Measurements from ENCODE around the gene HSF5.

HSF5 gene

GRCh38 chr17:58487589-58488427 is at the start of gene HSF5:
TSS of gene HSF5 (minus strand) at chr17:58488408. CDS start at chr17:58488274, 134 bp downstream.
- no peak for DNase-seq (ENCODE audit: low spot score)

GRCh38 chr17:58537266-58537665 is 49.1 kb upstream of the HSF5 start:
- no peak for DNase-seq (ENCODE audit: low spot score)

GRCh38 chr17:58536542-58536941 is 48.3 kb upstream of the HSF5 start:
- no peak for DNase-seq (ENCODE audit: low spot score)

DNA sequence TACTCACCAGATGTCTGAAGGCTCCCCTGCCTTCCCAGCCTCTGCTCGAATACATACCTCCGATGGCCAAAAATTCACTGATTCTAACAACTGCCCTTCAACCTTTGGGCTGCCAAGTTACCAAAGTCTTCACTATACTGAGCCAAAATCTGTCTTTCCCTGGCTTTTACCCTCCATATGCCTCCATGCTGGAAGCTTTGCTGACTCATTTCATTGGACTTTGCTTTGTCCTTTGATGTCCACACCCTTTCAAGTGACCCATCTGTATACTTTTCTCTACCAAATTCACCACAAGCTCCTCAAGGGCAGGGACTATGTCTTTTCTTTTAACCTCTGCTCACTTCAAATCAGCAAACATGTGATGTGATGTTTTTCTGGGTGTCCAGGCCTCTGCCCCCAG is 47.2 kb upstream of the HSF5 start:
- DNase-seq (ENCODE audit: low spot score): no peak

DNA sequence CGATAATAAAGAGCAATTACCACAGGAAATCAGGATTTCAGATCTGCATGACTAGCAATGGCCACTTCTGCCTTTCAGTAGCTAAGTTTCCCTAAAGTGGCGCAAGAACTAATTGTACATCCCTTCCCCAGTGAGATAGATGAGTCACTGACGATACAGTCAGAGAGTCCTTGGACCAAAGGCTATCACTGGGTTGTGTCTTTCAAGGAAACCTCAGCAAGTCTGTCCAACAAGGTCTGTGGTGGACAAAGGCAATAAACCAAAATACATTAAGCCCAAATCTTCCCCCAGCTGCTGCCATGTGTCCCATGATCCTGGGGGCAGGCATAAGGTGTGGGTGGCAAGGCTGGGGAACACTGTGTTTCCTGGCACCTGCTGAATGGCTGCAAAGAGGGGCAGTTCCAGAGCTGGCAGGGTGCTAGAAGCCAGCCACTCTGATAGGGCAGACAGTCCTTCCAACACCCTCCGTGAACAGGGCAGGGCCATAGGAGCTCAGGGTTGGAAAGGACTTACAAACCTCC is 46.8 kb upstream of the HSF5 start:
- DNase-seq (ENCODE audit: low spot score): no peak

DNA sequence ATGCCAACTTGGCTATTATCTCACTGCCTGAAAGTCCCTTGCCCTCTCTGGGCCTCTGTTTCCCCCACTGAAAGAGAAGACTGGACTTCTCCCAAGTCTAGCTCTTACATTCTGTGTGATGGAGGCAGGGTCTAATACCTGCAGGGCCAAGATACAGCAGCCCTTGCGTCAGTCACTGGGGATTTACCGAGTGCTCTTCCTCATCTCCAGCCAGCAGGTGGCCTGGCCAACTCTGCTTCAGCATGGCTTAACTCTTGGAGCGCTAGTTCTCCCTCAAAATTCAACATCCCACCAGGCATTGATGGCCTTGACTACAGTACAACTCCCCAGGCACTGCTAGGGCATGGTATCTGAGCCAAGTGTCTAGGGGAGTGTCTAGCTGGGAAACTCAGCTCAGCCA is 46.1 kb upstream of the HSF5 start:
- DNase-seq (ENCODE audit: low spot score): peak; percentile 49

- DNase-seq (ENCODE audit: low spot score): no peak
Observed at GRCh38 chr17:58533616-58534188, 45.5 kb upstream of the HSF5 start.

- DNase-seq (ENCODE audit: low spot score): no peak
Observed at GRCh38 chr17:58532555-58532951, 44.3 kb upstream of the HSF5 start.

- peak; percentile 77 for DNase-seq (ENCODE audit: low spot score)
Observed at GRCh38 chr17:58531661-58532554, 43.7 kb upstream of the HSF5 start.

DNA sequence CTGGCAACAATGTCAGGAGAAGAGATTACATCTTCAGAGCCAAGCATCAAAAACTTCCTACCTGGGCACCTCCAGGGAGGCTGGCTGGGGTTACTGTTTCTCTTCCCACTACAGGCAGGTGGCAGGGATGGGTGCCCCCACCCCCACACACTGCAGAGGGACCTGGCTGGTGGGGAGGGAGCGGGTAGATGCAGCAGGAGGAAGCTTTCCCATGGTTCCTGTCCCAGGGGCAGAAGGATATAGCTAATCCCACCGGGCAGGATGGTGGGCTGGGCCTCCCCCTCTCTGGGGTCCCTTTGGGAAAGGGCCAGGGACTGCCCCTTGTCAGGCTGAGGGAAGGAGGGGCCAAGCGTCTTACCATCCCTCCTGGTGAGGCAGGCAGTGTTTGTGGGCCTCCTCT is 42.9 kb upstream of the HSF5 start:
- no peak for DNase-seq (ENCODE audit: low spot score)

DNA sequence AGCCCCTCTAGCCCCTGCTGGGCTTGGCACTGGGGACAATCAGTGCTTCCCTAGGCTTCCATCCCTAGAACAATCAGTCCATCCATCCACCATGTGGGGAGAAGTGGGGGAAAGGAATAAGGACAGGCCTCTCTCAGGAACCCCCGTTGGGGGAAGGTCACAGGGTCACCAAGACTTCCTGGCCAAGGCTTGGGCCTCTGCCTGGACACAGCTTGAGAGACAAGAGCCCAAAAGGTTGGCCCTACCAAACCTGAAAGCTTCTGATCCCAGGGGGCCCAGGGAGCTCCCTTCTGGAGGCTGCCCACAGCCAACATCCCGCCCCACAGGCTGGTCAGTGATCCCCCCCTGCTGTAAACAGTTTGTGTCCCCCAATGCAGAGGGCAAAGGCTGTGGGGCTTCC is 42.4 kb upstream of the HSF5 start:
- no peak for DNase-seq (ENCODE audit: low spot score)

- no peak for DNase-seq (ENCODE audit: low spot score)
Observed at GRCh38 chr17:58529275-58529674, 41.1 kb upstream of the HSF5 start.

DNA sequence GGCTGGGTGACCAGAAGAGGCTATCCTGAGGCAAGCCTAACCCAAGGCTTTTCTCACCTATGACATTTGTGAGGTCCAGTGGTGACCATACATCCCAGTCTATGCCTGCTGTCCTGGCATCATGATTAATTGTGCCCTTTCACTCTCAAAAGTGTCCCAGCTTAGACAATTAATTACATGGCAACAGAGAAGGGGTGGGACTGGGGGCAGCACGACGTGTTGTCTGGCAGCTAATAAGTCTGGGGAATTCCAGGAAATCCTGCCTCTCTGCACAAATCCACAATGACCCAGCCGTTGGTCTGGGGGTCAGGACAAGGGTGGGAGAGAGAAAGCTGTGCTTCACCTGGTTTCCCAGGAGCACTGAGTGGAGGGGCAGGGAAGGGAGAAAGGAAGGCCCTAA is 40.2 kb upstream of the HSF5 start:
- no peak for DNase-seq (ENCODE audit: low spot score)

DNA sequence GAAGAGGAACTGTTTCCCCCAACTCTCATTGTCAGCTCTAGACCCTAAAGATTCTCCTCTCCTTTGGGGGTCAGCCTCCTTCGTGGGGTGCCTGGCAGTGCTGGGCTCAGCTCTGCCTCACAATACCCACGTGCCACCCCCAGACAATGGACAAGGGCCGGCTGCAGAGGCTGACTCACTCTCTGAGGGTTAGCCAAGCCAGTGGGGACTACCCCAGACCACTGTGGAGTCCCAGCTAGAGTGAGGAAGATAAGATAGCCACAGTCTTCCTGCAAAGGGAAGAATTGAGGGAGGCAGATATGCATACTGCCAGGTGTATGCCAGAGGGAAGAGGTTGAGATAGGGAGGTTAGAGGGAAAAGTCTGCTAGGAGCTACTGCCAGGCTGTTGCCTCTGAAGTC is 39.7 kb upstream of the HSF5 start:
- DNase-seq (ENCODE audit: low spot score): no peak

GRCh38 chr17:58527306-58527705 is 39.1 kb upstream of the HSF5 start:
- DNase-seq (ENCODE audit: low spot score): no peak

- DNase-seq (ENCODE audit: low spot score): no peak
Observed at GRCh38 chr17:58525239-58525638, 37.0 kb upstream of the HSF5 start.

DNA sequence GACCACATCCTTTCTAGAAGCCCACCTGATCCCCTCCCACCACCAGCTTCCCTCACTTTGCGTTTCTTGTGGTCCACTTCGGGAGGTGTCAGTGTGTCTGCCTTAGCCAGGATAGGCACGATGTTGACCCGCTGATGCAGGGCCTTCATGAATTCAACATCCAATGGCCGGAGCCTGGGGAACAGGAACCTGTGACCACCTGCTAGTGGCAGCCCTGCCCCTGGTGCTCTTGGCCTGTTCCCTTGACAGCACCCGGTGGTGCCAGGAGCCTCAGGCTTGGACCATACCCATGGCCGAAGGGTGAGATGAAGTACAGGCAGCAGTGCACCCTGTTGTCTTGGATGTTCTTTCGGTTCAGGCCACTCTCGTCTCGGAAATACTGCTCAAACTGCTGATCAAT is 33.5 kb upstream of the HSF5 start:
- DNase-seq (ENCODE audit: low spot score): no peak

- peak; percentile 78 for DNase-seq (ENCODE audit: low spot score)
Observed at GRCh38 chr17:58520843-58521430, 32.7 kb upstream of the HSF5 start.

DNA sequence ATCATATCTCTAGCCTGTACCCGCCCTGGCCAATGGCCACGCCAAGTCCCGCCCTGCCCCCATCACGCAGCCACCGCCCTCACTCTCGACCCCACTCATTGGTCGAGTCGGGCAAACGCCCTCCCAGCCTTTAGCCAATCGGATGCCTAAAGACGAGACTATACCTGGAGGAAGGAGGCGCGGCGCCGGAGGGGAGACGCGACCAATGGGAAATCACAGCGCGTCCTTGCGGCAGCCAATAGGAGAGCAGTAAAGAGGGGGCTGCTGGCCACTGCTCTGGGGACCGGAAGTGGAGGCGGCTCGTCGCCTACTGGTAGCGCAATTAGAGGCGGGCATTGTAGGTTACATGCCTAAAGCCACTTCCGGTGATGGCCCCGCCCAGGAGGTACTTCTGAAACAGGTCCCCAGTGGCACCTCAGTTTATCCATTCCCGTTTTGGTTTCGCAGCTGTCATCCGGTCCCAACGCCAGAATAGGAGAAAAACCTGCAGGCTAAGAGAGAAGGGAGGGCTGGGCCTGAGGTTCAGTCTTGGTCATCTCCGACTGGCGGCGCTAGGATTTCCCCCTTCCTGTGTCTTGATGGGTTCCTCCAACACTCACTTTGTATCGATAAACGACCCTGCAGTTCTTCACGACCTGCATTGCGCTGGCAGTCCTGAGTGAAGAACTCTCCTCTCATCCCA is 29.9 kb upstream of the HSF5 start:
- peak; percentile 97 for DNase-seq (ENCODE audit: low spot score)

DNA sequence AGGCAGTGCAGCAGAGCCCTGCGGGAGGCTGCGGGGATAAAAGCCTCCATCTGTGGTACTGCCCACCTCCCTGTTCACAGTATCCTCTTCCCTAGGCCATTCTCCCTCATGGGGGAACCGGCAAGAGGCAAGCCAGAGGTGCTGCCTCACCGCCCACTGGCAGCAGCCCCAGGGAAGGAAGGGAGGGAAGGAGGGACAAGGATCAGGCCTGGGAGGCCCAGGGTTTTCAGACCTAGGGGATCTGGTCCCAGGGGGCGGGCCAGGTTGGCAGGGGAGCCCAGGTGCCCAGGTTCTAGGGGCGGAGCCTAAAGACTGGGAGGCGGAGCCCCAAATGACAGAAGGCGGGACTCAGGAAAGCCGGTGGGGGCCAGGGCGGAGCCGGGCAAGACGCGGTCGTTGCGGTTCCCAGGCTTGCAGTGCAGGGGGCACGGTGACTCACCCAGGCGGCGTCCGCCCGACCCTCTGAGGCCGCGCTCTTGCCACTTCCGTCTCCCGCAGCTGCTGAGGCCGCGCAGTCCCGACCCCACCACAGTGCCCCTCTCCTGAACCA is 29.2 kb upstream of the HSF5 start:
- DNase-seq (ENCODE audit: low spot score): no peak

- DNase-seq (ENCODE audit: low spot score): no peak
Observed at GRCh38 chr17:58516644-58517377, 28.6 kb upstream of the HSF5 start.
